NCI-H2081 treated with DMSO at 0.1 percent for 48 hours (cell line): ENCODE measurements around the gene CAPN9.

Source experiments
- DNase-seq: peaks from one replicate; lab custom pipeline; 2025; lab: John Stamatoyannopoulos, UW

The CAPN9 gene

GRCh38 chr1:230800891-230801840, 54.0 kb downstream of the CAPN9 start:
- DNase-seq: no peak

DNA sequence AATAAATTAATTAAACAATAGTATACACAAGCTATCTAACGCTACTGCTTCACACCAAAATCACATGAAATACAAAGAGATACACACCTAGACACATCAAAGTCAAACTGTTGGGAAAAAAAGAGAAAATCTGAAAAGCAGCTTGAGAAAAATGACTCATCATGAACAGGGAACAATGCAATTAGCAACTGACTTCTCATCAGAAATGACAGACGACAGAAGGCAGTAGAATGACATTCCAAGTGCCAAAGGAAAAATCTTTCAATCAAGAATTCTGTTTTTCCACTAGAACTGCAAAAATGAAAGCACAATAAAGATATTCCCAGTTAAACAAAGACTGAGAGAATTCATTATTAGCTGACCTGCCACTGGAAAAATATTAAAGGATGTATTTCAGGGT, 57.2 kb downstream of the CAPN9 start:
- no peak for DNase-seq

GRCh38 chr1:230806552-230806951, 59.4 kb downstream of the CAPN9 start:
- DNase-seq: no peak

- DNase-seq: no peak
Measured at GRCh38 chr1:230807029-230807428, 59.8 kb downstream of the CAPN9 start.

DNA sequence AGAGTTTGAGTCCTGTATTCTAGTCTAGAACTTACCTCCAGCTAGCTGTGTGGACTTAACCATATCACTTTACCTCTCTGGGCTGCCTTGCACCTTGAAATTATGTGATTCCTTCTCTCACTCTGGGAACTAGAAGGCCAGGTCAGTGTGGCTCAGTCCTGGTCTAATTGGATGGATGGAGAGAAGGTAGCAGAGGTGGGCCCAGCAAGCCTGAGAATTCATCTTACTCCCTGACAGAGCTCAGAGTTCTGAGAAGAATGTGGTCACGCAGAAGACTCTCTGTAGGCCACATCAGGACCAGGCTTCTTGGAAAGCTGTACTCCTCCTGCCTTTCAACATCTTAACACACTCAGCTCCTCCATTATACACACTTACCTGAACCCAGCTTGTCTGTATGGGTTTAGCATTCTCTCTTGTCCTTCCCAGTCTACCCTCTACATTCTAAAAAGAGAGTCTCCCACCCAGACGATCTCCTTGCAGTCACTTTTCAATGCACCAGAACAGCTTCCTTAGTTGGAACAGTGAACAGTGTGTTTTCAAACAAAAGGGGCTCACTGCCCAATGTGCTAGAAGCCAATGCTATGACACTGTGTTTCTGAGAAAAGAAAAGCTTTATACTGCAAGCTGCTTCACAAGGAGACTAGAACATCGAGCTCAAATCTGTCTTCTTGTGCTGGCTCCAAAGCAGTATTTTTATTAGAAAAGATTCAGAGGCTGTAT, 60.5 kb downstream of the CAPN9 start:
- no peak for DNase-seq

DNA sequence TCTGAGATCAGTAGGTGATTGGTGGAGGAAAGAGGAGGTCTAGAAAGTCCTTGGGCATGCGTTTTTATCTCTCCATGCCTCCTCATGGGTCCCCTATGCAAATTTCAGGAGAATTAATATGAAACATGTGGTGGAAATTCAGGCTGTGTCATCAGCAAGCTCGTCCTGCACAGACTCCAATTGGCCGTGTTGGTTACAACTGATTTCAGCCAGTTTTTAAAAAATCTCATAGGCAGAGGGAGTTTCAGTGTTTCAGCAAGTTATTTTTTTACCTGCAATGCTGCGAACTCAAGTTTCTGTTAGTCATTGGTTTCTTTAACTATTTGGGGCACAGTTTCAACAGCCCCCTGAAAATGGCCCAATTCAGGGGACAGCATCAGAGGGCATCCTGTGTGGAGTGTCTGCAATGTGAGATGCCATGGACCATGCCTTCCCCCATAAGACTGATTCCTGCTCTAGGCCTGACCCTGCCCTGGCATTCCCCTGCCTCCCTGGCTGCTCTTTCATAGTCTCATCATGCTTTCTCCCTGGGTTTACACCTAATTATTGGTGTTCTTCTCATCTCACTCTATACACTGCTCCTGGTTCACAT, 61.2 kb downstream of the CAPN9 start:
- DNase-seq: no peak

DNA sequence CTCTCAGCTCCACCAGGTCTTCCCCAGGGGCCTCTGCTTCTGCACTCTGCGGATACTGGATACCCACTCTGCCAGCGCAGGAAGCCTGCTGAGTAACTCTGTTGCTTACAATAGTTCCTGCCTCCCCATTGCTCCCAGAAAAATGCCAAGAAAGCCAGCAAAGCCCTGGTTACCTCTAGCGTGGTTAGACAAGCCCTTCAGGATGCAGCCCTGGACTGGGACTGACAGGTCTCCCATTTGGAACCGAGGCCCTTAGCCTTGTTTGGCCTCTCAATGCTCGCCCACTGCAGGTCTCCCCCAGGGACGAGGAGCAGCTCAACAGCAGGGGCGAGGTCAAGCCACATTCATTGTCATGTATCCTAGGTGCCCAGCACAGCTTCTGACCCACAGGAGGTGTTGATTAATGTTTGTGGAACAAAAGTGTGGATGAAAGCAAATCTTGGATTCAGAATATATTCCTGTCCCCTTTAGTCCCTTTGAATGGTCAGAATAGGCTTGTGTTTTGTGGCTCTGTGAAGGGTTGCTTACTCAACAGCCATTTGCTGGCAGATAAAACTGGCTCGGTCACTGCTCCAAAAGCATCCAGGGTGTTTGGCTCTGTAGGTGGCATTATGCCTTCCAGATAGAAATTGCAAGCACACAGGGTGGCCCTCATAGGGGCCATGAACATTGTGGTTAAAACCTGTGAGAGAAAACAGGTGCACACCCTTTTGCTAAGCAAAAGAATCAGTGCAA, 62.2 kb downstream of the CAPN9 start:
- no peak for DNase-seq

- DNase-seq: no peak
Measured at GRCh38 chr1:230812568-230812967, 65.4 kb downstream of the CAPN9 start.

GRCh38 chr1:230814949-230815692, 67.9 kb downstream of the CAPN9 start:
- DNase-seq: no peak

GRCh38 chr1:230816018-230816417, 68.8 kb downstream of the CAPN9 start:
- DNase-seq: no peak

- DNase-seq: no peak
Measured at GRCh38 chr1:230818367-230818766, 71.2 kb downstream of the CAPN9 start.

DNA sequence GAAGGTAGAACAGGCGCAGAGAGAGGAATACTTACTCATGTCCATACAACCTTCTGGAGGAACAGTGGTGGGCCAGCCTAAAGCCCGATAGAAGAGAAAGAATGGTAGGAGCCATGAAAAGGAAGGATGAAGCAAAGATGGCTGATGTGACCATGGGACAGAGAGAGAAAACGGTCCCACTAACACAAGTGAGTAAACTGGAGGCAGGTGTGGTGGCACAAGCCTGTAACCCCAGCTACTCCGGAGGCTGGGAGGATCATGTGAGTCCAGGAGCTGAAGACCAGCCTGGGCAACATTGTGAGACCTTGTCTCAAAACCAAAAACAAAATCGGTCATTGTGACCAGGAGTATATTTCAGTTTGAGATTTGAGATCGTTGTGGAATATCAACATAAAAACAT, 71.7 kb downstream of the CAPN9 start:
- no peak for DNase-seq

DNA sequence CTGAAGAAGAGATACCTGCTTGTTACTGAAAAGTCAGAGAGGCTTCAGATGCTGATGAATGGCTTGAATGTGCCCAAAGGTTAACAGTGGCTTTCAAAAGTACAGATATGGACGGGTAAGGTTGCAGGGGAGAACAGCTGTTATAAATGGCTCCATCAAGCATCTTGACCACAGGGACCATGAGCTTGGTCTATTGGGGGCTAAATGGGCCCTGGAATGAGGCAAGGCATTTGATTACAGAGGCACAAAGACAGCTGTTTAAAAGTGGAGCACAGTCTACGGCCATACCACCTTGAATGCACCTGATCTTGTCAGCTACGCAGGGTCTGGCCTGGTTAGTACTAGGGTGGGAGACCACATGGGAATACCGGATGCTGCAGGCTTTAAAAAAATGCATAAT, 72.8 kb downstream of the CAPN9 start:
- no peak for DNase-seq

GRCh38 chr1:230820568-230820967, 73.4 kb downstream of the CAPN9 start:
- no peak for DNase-seq

GRCh38 chr1:230821346-230821745, 74.2 kb downstream of the CAPN9 start:
- DNase-seq: no peak

DNA sequence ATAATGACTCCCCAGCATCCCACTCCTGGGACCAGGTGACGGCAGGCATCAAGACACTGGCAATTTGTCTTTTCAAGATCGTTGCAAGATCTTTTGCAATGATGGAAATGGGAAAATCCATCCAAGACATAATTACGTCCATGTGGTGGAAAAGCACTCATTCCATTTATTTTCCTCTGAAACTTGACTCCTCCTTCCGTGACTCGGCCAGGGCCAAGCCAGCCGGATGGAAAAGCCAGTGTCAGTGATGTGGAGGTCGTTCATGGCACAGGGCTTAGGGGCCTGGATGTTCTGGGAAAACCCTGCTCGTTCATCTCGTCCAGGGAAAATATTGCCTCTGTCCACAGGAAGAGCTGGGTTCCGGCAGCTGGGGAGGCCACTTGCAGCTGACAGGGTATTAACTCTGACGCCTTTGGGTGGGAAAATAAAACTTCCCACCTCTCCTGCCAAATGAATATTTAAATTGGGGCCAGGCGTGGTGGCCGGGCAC, 74.9 kb downstream of the CAPN9 start:
- no peak for DNase-seq

DNA sequence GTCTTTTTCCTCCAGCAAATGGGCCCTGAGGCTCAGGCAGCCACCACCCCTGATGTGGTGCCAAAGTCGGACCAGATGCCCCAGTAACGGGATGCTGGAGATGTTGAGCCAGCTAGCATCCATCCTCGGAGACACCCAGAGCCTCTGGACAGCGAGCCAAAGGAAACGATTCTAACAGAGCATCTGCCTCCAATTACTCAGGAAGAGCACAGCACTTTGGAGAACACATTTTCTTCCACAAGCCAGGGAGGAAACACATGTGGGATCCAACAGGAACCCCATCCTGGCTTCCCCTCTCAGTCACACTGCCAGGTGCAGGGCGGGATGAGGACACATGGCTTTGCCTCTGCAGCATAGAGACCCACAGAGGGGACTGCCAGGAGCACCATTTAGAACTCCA, 76.2 kb downstream of the CAPN9 start:
- no peak for DNase-seq

DNA sequence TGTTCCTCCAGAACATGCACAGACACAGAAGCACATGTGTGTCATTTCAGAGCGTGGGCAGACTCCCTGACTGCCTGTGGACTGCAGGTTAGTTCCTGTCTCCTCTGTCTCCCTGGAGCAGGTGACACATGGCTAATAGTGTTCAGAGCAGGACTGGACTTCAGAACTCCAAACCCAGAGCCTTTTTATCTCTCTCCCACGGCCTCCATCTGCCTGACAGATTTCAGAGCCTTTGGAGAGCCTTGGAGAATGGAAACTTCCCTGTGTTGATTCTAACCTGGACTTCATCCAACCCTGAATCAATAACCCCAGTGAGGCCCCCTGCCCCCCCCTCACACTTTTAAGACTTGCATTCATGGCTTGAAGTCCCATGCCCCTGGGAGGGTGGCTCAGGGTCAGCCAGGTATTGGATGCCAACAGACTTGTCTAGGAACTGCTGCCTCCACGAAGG, 76.8 kb downstream of the CAPN9 start:
- no peak for DNase-seq

GRCh38 chr1:230824551-230824918, 77.3 kb downstream of the CAPN9 start:
- DNase-seq: no peak

DNA sequence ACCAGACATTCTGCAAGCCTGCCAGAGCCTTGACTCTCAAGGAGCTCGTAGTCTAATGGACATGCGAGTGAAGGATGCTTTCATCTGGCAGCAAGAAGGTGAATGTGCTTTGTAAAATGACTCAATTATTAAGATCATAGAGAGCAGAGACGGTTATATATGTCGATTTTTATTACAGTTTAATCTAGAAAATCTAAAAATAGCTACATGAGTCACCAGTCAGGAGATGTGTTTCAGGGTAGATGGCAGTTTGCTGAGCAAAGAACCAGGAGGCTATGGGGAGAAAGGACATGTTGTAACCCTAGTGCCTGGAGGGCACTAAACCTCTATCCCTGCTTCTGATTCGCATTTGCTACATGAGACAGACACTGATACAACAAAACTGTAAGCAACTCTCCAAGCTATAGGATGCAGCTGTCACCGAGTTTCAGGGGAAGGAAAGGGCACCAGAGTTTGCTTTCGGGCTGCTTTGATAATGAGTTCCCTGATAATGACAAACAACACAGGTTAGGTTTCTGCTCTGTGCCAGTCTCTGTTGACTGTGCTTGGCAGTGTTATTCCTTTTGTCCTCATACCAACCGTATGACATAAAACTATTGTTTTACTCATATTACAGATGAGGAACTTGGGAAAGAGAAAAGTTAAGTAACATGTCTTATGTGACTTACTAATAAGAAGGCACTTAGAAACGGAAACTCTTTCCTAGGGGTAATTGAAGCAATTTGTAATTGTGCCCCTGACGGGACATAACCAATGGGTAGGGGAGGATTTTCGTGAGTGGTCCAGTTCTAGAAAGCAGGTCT, 77.9 kb downstream of the CAPN9 start:
- no peak for DNase-seq
